ENCODE results near the gene PROX1. TPM values are rescaled to one million over a fixed set of nuclear protein-coding genes. Genes with fewer than 3 reads are reported as not detected.

PROX1 gene
- total and polyA plus RNA-seq, 4 experiments from 2014 or later: not detected

DNA sequence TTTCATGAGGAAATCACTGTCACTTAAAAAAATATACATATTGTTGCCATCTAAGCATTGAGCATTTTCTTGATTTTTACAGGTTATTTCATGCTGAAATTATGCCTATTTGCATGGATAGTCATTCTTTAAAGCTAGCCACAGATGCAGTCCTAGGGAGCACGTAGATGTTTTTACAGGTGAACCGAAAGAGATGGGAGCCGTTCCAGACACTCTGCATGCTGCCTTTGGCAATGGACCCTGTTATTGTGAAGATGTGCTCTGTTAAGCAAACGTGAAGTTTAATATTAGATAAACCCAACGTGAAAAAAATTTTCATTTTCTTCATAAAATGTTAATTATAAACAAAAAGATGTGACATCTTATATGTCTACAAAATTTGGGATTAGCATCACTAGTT, 7.1 kb downstream of the PROX1 start:
- no peaks in the 10 kb centered on the region for H3K9me3 ChIP-seq (ENCODE audit: control insufficient read depth in 1 of 2, low read length in 2 of 2)
- POLR2A ChIA-PET (ENCODE audit: partially characterized antibody): no interaction called here
- no peaks in the 10 kb centered on the region for H3K4me1 ChIP-seq (ENCODE audit: insufficient read depth, low read length)
- CTCF ChIA-PET (ENCODE audit: partially characterized antibody): no interaction called here
- no peak overlapping the region for H3K4me3 ChIP-seq (ENCODE audit: low read length in 2 of 2)
- Mint-ChIP-seq H3K27ac (no peak overlapping the region), H3K36me3 (no peaks in the 10 kb centered on the region), H3K9me3 (peaks cover 0 to 4% (median 0%) of the 10 kb centered on the region in 8 donors), H3K4me3 (no peak overlapping the region), H3K4me1 (no peaks in the 10 kb centered on the region), H3K27me3 (peaks cover 11 to 22% of the 10 kb centered on the region in 2 donors)
- peaks cover 10% of the 10 kb centered on the region for H3K27me3 ChIP-seq (ENCODE audit: insufficient read depth, low read length)
- intact Hi-C loops (cut with micrococcal nuclease): no loop called here
- H3K27ac ChIP-seq (ENCODE audit: low read depth, low read length): no peak overlapping the region
- DNase-seq: no peak
- no peaks in the 10 kb centered on the region for H3K36me3 ChIP-seq (ENCODE audit: insufficient read depth, low read length)

DNA sequence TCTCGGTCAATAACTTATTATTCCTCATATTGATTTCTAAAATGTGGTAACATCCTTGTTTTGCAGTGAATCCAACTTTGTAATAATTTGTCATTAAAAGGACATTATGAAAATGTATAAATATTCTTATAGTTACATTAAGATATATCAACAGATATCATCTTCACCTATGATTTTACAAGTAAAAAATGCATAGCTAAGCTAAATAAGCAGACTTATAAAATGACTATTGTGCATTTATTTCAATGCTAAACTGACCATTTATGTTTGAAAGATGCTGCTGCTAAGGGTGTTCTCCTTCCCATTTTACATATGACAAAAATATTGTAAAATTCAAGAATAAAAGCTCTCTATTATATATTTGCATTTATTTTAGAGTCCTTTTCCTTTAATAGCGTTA, 7.8 kb downstream of the PROX1 start:
- Histone ChIP-seq H3K4me3 (ENCODE audit: low read length in 2 of 2) (no peak overlapping the region), H3K27ac (ENCODE audit: low read depth, low read length) (no peak overlapping the region), H3K4me1 (ENCODE audit: insufficient read depth, low read length) (no peaks in the 10 kb centered on the region), H3K9me3 (ENCODE audit: control insufficient read depth in 1 of 2, low read length in 2 of 2) (no peaks in the 10 kb centered on the region), H3K27me3 (ENCODE audit: insufficient read depth, low read length) (peaks cover 4% of the 10 kb centered on the region), H3K36me3 (ENCODE audit: insufficient read depth, low read length) (no peaks in the 10 kb centered on the region)
- Mint-ChIP-seq H3K27ac (no peak overlapping the region), H3K4me3 (no peak overlapping the region), H3K9me3 (peaks cover 0 to 4% (median 0%) of the 10 kb centered on the region in 8 donors), H3K36me3 (no peaks in the 10 kb centered on the region), H3K27me3 (peaks cover 8 to 16% of the 10 kb centered on the region in 2 donors), H3K4me1 (no peaks in the 10 kb centered on the region)
- CTCF ChIA-PET (ENCODE audit: partially characterized antibody): no interaction called here
- intact Hi-C loops (cut with micrococcal nuclease): no loop called here
- no peak for DNase-seq
- POLR2A ChIA-PET (ENCODE audit: partially characterized antibody): no interaction called here

DNA sequence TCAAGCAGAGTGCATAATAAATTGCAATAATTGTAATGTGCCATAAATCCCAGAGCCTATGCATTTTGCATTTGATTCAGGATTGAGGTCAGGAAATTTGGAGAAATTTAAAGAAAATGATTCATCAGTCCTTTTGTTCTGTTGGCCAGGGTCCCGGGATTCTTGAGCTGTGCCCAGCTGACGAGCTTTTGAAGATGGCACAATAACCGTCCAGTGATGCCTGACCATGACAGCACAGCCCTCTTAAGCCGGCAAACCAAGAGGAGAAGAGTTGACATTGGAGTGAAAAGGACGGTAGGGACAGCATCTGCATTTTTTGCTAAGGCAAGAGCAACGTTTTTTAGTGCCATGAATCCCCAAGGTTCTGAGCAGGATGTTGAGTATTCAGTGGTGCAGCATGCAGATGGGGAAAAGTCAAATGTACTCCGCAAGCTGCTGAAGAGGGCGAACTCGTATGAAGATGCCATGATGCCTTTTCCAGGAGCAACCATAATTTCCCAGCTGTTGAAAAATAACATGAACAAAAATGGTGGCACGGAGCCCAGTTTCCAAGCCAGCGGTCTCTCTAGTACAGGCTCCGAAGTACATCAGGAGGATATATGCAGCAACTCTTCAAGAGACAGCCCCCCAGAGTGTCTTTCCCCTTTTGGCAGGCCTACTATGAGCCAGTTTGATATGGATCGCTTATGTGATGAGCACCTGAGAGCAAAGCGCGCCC, 8.7 kb downstream of the PROX1 start:
- Mint-ChIP-seq H3K27me3 (peaks cover 3 to 8% of the 10 kb centered on the region in 2 donors), H3K9me3 (peaks cover 0 to 4% (median 0%) of the 10 kb centered on the region in 8 donors), H3K27ac (no peak overlapping the region), H3K4me1 (no peaks in the 10 kb centered on the region), H3K4me3 (no peak overlapping the region), H3K36me3 (no peaks in the 10 kb centered on the region)
- Histone ChIP-seq H3K4me1 (ENCODE audit: insufficient read depth, low read length) (no peaks in the 10 kb centered on the region), H3K4me3 (ENCODE audit: low read length in 2 of 2) (no peak overlapping the region), H3K27me3 (ENCODE audit: insufficient read depth, low read length) (no peaks in the 10 kb centered on the region), H3K27ac (ENCODE audit: low read depth, low read length) (no peak overlapping the region), H3K9me3 (ENCODE audit: control insufficient read depth in 1 of 2, low read length in 2 of 2) (no peaks in the 10 kb centered on the region), H3K36me3 (ENCODE audit: insufficient read depth, low read length) (no peaks in the 10 kb centered on the region)
- intact Hi-C loops (cut with micrococcal nuclease): no loop called here
- POLR2A ChIA-PET (ENCODE audit: partially characterized antibody): no interaction called here
- CTCF ChIA-PET (ENCODE audit: partially characterized antibody): no interaction called here
- no peak for DNase-seq

DNA sequence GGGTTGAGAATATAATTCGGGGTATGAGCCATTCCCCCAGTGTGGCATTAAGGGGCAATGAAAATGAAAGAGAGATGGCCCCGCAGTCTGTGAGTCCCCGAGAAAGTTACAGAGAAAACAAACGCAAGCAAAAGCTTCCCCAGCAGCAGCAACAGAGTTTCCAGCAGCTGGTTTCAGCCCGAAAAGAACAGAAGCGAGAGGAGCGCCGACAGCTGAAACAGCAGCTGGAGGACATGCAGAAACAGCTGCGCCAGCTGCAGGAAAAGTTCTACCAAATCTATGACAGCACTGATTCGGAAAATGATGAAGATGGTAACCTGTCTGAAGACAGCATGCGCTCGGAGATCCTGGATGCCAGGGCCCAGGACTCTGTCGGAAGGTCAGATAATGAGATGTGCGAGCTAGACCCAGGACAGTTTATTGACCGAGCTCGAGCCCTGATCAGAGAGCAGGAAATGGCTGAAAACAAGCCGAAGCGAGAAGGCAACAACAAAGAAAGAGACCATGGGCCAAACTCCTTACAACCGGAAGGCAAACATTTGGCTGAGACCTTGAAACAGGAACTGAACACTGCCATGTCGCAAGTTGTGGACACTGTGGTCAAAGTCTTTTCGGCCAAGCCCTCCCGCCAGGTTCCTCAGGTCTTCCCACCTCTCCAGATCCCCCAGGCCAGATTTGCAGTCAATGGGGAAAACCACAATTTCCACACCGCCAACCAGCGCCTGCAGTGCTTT, 9.4 kb downstream of the PROX1 start:
- H3K27me3 Mint-ChIP-seq: peaks cover 3 to 8% of the 10 kb centered on the region in 2 donors
- intact Hi-C loops (cut with micrococcal nuclease): no loop called here
- no peaks in the 10 kb centered on the region for H3K9me3 ChIP-seq (ENCODE audit: control insufficient read depth in 1 of 2, low read length in 2 of 2)
- H3K9me3 Mint-ChIP-seq: peaks cover 0 to 4% (median 0%) of the 10 kb centered on the region in 8 donors
- no peaks in the 10 kb centered on the region for H3K4me1 Mint-ChIP-seq
- H3K4me1 ChIP-seq (ENCODE audit: insufficient read depth, low read length): no peaks in the 10 kb centered on the region
- no peak overlapping the region for H3K27ac Mint-ChIP-seq
- CTCF ChIA-PET (ENCODE audit: partially characterized antibody): no interaction called here
- no peak overlapping the region for H3K27ac ChIP-seq (ENCODE audit: low read depth, low read length)
- no peaks in the 10 kb centered on the region for H3K36me3 Mint-ChIP-seq
- POLR2A ChIA-PET (ENCODE audit: partially characterized antibody): no interaction called here
- no peak overlapping the region for H3K4me3 ChIP-seq (ENCODE audit: low read length in 2 of 2)
- no peaks in the 10 kb centered on the region for H3K36me3 ChIP-seq (ENCODE audit: insufficient read depth, low read length)
- DNase-seq: no peak
- no peaks in the 10 kb centered on the region for H3K27me3 ChIP-seq (ENCODE audit: insufficient read depth, low read length)
- no peak overlapping the region for H3K4me3 Mint-ChIP-seq

DNA sequence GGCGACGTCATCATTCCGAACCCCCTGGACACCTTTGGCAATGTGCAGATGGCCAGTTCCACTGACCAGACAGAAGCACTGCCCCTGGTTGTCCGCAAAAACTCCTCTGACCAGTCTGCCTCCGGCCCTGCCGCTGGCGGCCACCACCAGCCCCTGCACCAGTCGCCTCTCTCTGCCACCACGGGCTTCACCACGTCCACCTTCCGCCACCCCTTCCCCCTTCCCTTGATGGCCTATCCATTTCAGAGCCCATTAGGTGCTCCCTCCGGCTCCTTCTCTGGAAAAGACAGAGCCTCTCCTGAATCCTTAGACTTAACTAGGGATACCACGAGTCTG, 10.0 kb downstream of the PROX1 start:
- ChIA-PET POLR2A (ENCODE audit: partially characterized antibody) (no interaction called here), CTCF (ENCODE audit: partially characterized antibody) (no interaction called here)
- H3K36me3 Mint-ChIP-seq: no peaks in the 10 kb centered on the region

DNA sequence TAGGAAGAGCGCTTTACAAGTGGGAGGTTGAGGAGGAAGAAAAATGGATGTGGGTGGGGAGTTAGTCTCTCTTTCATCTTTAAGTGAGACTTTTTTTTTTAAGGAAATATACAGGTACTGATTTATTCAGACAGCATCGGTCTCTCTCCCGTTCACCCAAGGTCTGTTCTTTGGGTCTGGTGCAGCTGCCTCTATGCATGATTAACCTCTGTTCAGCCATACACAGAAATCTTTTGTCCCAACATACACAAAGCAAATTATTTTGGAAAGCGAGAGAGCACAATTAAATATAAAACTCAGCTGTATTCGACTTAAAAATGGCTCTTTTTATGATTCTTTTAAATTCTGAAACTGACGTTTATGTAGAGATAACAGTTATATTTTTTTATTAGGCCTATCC, 11.0 kb downstream of the PROX1 start:
- intact Hi-C loops (cut with micrococcal nuclease): no loop called here
- H3K36me3 ChIP-seq (ENCODE audit: insufficient read depth, low read length): no peaks in the 10 kb centered on the region
- Mint-ChIP-seq H3K27ac (no peak overlapping the region), H3K27me3 (peaks cover 3 to 4% of the 10 kb centered on the region in 2 donors), H3K36me3 (no peaks in the 10 kb centered on the region), H3K9me3 (peaks cover 0 to 3% (median 0%) of the 10 kb centered on the region in 8 donors), H3K4me3 (peak overlapping the region in 1 of 8 donors; percentile 49), H3K4me1 (no peaks in the 10 kb centered on the region)
- no peak overlapping the region for H3K4me3 ChIP-seq (ENCODE audit: low read length in 2 of 2)
- H3K4me1 ChIP-seq (ENCODE audit: insufficient read depth, low read length): no peaks in the 10 kb centered on the region
- H3K9me3 ChIP-seq (ENCODE audit: control insufficient read depth in 1 of 2, low read length in 2 of 2): no peaks in the 10 kb centered on the region
- H3K27ac ChIP-seq (ENCODE audit: low read depth, low read length): no peak overlapping the region
- CTCF ChIA-PET (ENCODE audit: partially characterized antibody): no interaction called here
- H3K27me3 ChIP-seq (ENCODE audit: insufficient read depth, low read length): no peaks in the 10 kb centered on the region
- POLR2A ChIA-PET (ENCODE audit: partially characterized antibody): no interaction called here
- DNase-seq: no peak

More for the DNA sequence above, 10.0 kb downstream of the PROX1 start:
- Mint-ChIP-seq H3K4me3 (no peak overlapping the region), H3K27ac (no peak overlapping the region), H3K9me3 (peaks cover 0 to 4% (median 0%) of the 10 kb centered on the region in 8 donors), H3K27me3 (peaks cover 3 to 8% of the 10 kb centered on the region in 2 donors), H3K4me1 (no peaks in the 10 kb centered on the region)
- intact Hi-C loops (cut with micrococcal nuclease): no loop called here
- Histone ChIP-seq H3K36me3 (ENCODE audit: insufficient read depth, low read length) (no peaks in the 10 kb centered on the region), H3K27ac (ENCODE audit: low read depth, low read length) (no peak overlapping the region), H3K27me3 (ENCODE audit: insufficient read depth, low read length) (no peaks in the 10 kb centered on the region), H3K4me1 (ENCODE audit: insufficient read depth, low read length) (no peaks in the 10 kb centered on the region), H3K4me3 (ENCODE audit: low read length in 2 of 2) (no peak overlapping the region), H3K9me3 (ENCODE audit: control insufficient read depth in 1 of 2, low read length in 2 of 2) (no peaks in the 10 kb centered on the region)
- no peak for DNase-seq

DNA sequence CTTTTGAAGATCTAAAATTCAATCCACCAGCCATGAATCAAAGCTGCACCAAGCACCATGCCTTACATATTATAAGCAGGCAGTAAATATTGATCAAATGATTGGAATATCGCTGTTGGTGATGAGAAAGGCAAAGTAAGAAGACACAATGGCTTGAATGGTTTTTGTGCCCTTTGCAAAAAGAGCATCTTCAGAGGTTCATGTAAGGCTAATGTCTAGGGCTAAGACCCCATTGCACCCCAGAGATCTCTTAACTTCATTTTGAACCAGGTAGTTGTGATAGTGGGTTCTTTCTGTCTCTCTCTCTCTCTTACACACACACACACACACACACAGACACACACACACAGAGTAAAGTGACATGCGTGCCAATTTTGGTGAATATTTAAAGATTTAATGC, 12.0 kb downstream of the PROX1 start:
- Mint-ChIP-seq H3K27ac (no peak overlapping the region), H3K4me3 (no peak overlapping the region), H3K4me1 (no peaks in the 10 kb centered on the region), H3K9me3 (peaks cover 0 to 3% (median 0%) of the 10 kb centered on the region in 8 donors), H3K36me3 (no peaks in the 10 kb centered on the region), H3K27me3 (peaks cover 0 to 5% of the 10 kb centered on the region in 2 donors)
- intact Hi-C loops (cut with micrococcal nuclease): no loop called here
- Histone ChIP-seq H3K27ac (ENCODE audit: low read depth, low read length) (no peak overlapping the region), H3K4me1 (ENCODE audit: insufficient read depth, low read length) (no peaks in the 10 kb centered on the region), H3K36me3 (ENCODE audit: insufficient read depth, low read length) (no peaks in the 10 kb centered on the region), H3K9me3 (ENCODE audit: control insufficient read depth in 1 of 2, low read length in 2 of 2) (no peaks in the 10 kb centered on the region), H3K4me3 (ENCODE audit: low read length in 2 of 2) (no peak overlapping the region), H3K27me3 (ENCODE audit: insufficient read depth, low read length) (no peaks in the 10 kb centered on the region)
- no peak for DNase-seq
- CTCF ChIA-PET (ENCODE audit: partially characterized antibody): no interaction called here
- POLR2A ChIA-PET (ENCODE audit: partially characterized antibody): no interaction called here
